Kidney (tissue), 14 donors: Measurements from ENCODE around the gene ATP11A. TPM values are rescaled to one million over a fixed set of nuclear protein-coding genes. Genes with fewer than 3 reads are reported as not detected.

Experiments used
- DNase-seq, 5 donors: peaks; one replicate each; pipeline ENCODE4 v3.0.0-alpha.2; 2013 to 2020
- FAIRE-seq: peaks from 2 replicates; lab custom pipeline; 2012; peaks lifted over from hg19 to GRCh38; lab: Jason Lieb, UNC
- H3K27ac ChIP-seq, 2 donors: one replicate each; pipeline ENCODE4 v1.7.0; 2013; ENCODE audit warnings: low read depth in 2 of 2, low read length in 2 of 2, inconsistent platforms in 1 of 2
- H3K27me3 ChIP-seq: one replicate; pipeline ENCODE4 v1.7.1; 2013; ENCODE audit warnings: low read length, inconsistent platforms; ENCODE audit not compliant: control insufficient read depth, insufficient read depth
- H3K36me3 ChIP-seq, 3 donors: one replicate each; pipeline versions ENCODE4 v1.7.0 to v1.7.1; 2013; ENCODE audit warnings: low read length in 3 of 3, control low read depth in 1 of 3, inconsistent platforms in 1 of 3; ENCODE audit not compliant: insufficient read depth in 3 of 3, control insufficient read depth in 2 of 3
- H3K4me1 ChIP-seq, 3 donors: one replicate each; pipeline versions ENCODE4 v1.7.0 to v1.7.1; 2013; ENCODE audit warnings: low read length in 3 of 3, inconsistent platforms in 1 of 3, low read depth in 1 of 3; ENCODE audit not compliant: control insufficient read depth in 2 of 3, insufficient read depth in 2 of 3
- H3K4me3 ChIP-seq, 3 donors: one replicate each; pipeline versions ENCODE4 v1.7.0 to v1.8.1; 2013; ENCODE audit warnings: low read length in 3 of 3, control low read depth in 1 of 3, inconsistent platforms in 1 of 3
- H3K9ac ChIP-seq, 3 donors: one replicate each; pipeline versions ENCODE4 v1.7.0 to v1.7.1; 2013; ENCODE audit warnings: low read length in 3 of 3, control low read depth in 1 of 3, inconsistent platforms in 1 of 3
- H3K9me3 ChIP-seq, 3 donors: one replicate each; pipeline versions ENCODE4 v1.7.0 to v1.7.1; 2013; ENCODE audit warnings: low read length in 3 of 3, control low read depth in 1 of 3, inconsistent platforms in 1 of 3; ENCODE audit not compliant: control insufficient read depth in 2 of 3, insufficient read depth in 1 of 3
- CTCF ChIP-seq: IDR thresholded peaks from 3 replicates; pipeline ENCODE4 v1.5.1; 2012; ENCODE audit warnings: mild to moderate bottlenecking, moderate library complexity, borderline replicate concordance; ENCODE audit not compliant: insufficient read depth; ENCODE audit errors: extremely low read depth
- intact Hi-C: fragments of 100-400 bp; cut with DNase I; formaldehyde crosslinking; loops from one replicate; pipeline ENCODE4 v1.11.1; 2022
- polyA plus RNA-seq: library from polyadenylated mRNA; stranded (reverse); fragments of 350-450 nt; fragmentation: Illumina TruSeq; extraction: RNeasy Lipid Tissue Mini Kit (QIAGEN cat#74804); gene quantifications from one replicate; pipeline ENCODE4 v1.2.3, GENCODE V29; 2014; ENCODE audit warnings: low read depth, low replicate concordance; ENCODE audit not compliant: insufficient read depth
- total RNA-seq: library from RNA; stranded (reverse); fragmentation: NEBNext Ultra II Directional; extraction: Animal tissue kit (Norgen Biotek cat#: 25700); gene quantifications from one replicate; pipeline ENCODE4 v1.2.1, GENCODE V29; 2021
- donor health status: control.
- donor health status: control.
- donor health status: control.
- donor health status: control.
- donor health status: control.
- donor health status: DM: yes; HTN: yes; CAD: no.
- donor health status: Normal renal cell carcinoma (clear cell type).

The ATP11A gene
- total and polyA plus RNA-seq, 2 donors from 2014 or later, result 4.9 to 212 TPM

DNA sequence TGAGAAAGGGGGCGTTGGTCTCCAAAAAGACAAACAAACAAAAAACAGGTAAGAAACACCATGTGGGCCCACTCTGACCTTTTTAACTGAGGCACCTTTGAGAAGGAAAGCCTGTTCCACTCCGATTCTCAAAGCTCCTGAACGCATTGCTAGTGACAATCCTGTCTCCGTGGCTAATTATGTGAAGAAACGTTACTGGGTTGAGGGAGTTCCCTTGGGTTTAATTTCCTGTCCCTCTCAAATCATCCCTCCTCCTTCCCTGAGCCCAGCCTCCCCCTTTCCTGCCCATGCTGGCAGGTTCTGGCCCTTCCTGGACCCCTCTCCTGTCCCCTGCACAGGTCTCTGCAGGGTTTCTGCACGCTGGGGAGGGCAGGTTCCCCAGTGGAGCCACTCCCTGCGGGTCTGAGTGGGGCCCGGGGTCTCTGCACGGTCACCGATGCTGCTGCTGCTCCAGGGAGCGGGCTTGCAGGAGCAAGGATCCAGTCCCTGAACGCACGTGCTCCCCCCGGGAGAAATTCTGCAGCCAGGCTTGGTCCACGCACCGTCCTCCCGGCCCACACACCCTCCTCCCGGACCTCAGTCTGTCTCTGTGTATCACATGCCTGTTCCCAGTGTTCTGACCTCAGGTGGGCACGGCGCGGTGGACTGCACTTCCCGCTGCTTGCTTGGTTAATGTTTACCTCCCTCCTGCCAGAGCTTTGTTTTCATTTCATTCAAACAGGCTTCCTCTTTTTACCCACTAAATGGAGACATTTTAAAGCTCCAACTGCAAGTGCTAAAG lies 202.8 kb downstream of the ATP11A start:
- Histone ChIP-seq H3K4me3 (peak overlapping the region in 1 of 3 donors; percentile 33), H3K4me1 (peaks cover 4 to 27% (median 18%) of the 10 kb centered on the region in 3 donors), H3K27ac (peak overlapping the region; percentile 92 to 95), H3K9me3 (no peaks in the 10 kb centered on the region), H3K27me3 (no peaks in the 10 kb centered on the region), H3K9ac (peak overlapping the region in 1 of 3 donors; percentile 48), H3K36me3 (no peaks in the 10 kb centered on the region)
- no peak for TF ChIP-seq CTCF
- DNase-seq (peak; percentile 83 to 93 (median 92)), FAIRE-seq (peak; percentile 3)
- intact Hi-C loops, result no loop called here

- Histone ChIP-seq H3K9ac (peak overlapping the region in 1 of 3 donors; percentile 48), H3K4me1 (peaks cover 4 to 27% (median 18%) of the 10 kb centered on the region in 3 donors), H3K36me3 (no peaks in the 10 kb centered on the region), H3K27ac (peak overlapping the region; percentile 92 to 95), H3K9me3 (no peaks in the 10 kb centered on the region), H3K27me3 (no peaks in the 10 kb centered on the region), H3K4me3 (peak overlapping the region in 1 of 3 donors; percentile 33)
- intact Hi-C loops, result no loop called here
- DNase-seq (peak in 1 of 5 donors; percentile 71), FAIRE-seq (no peak)
- no peak for TF ChIP-seq CTCF
These were observed 203.3 kb downstream of the ATP11A start for GRCh38 chr13:112893207-112893569.

GRCh38 chr13:112893570-112894422 lies 204.0 kb downstream of the ATP11A start:
- peak; percentile 19 for TF ChIP-seq CTCF

More at GRCh38 chr13:112893570-112894422, 204.0 kb downstream of the ATP11A start:
- H3K27ac ChIP-seq, result peak overlapping the region; percentile 92 to 95
- H3K4me3 ChIP-seq, result peak overlapping the region in 1 of 3 donors; percentile 33
- H3K4me1 ChIP-seq, result peaks cover 4 to 27% (median 18%) of the 10 kb centered on the region in 3 donors
- FAIRE-seq, result no peak
- H3K9ac ChIP-seq, result peak overlapping the region in 1 of 3 donors; percentile 48
- no peaks in the 10 kb centered on the region for H3K27me3 ChIP-seq
- intact Hi-C loops, result no loop called here
- DNase-seq, result peak; percentile 89 to 93 (median 91)
- no peaks in the 10 kb centered on the region for H3K36me3 ChIP-seq
- no peaks in the 10 kb centered on the region for H3K9me3 ChIP-seq
